ENCODE data around the gene QSOX2. TPM values are rescaled to one million over a fixed set of nuclear protein-coding genes. Genes with fewer than 3 reads are reported as not detected.

The QSOX2 gene
- polyA plus RNA-seq, 3 donors = 13.9 to 18.8 (median 14.2) TPM

GRCh38 chr9:136252846-136253245 is 7.2 kb upstream of the QSOX2 start:
- DNase-seq (ENCODE audit: low read depth in 3 of 3, low spot score in 2 of 3) = no peak

- DNase-seq (ENCODE audit: low read depth in 3 of 3, low spot score in 2 of 3) = no peak
Measured at GRCh38 chr9:136252281-136252680, 6.7 kb upstream of the QSOX2 start.

- DNase-seq (ENCODE audit: low read depth in 3 of 3, low spot score in 2 of 3) = no peak
Measured at GRCh38 chr9:136251264-136252115, 5.9 kb upstream of the QSOX2 start.

- DNase-seq (ENCODE audit: low read depth in 3 of 3, low spot score in 2 of 3) = no peak
Measured at GRCh38 chr9:136250676-136251075, 5.1 kb upstream of the QSOX2 start.

GRCh38 chr9:136249877-136250559 is 4.4 kb upstream of the QSOX2 start:
- no peak for DNase-seq (ENCODE audit: low read depth in 3 of 3, low spot score in 2 of 3)

- DNase-seq (ENCODE audit: low read depth in 3 of 3, low spot score in 2 of 3) = no peak
Measured at GRCh38 chr9:136248951-136249876, 3.6 kb upstream of the QSOX2 start.

- no peak for DNase-seq (ENCODE audit: low read depth in 3 of 3, low spot score in 2 of 3)
Measured at GRCh38 chr9:136247947-136248637, 2.5 kb upstream of the QSOX2 start.

- no peak for DNase-seq (ENCODE audit: low read depth in 3 of 3, low spot score in 2 of 3)
Measured at GRCh38 chr9:136247551-136247916, 1.9 kb upstream of the QSOX2 start.

GRCh38 chr9:136246849-136247550 is 1.4 kb upstream of the QSOX2 start:
- no peak for DNase-seq (ENCODE audit: low read depth in 3 of 3, low spot score in 2 of 3)

GRCh38 chr9:136244969-136245218 is 718 bp downstream of the QSOX2 start:
- DNase-seq (ENCODE audit: low read depth in 3 of 3, low spot score in 2 of 3) = no peak

GRCh38 chr9:136244122-136244968 is 1.3 kb downstream of the QSOX2 start:
- no peak for DNase-seq (ENCODE audit: low read depth in 3 of 3, low spot score in 2 of 3)

GRCh38 chr9:136243631-136244030 is 2.0 kb downstream of the QSOX2 start:
- DNase-seq (ENCODE audit: low read depth in 3 of 3, low spot score in 2 of 3) = no peak

GRCh38 chr9:136242918-136243525 is 2.6 kb downstream of the QSOX2 start:
- DNase-seq (ENCODE audit: low read depth in 3 of 3, low spot score in 2 of 3) = no peak

- no peak for DNase-seq (ENCODE audit: low read depth in 3 of 3, low spot score in 2 of 3)
Measured at GRCh38 chr9:136242248-136242647, 3.4 kb downstream of the QSOX2 start.

GRCh38 chr9:136241542-136241941 is 4.1 kb downstream of the QSOX2 start:
- DNase-seq (ENCODE audit: low read depth in 3 of 3, low spot score in 2 of 3) = no peak

- DNase-seq (ENCODE audit: low read depth in 3 of 3, low spot score in 2 of 3) = no peak
Measured at GRCh38 chr9:136240941-136241340, 4.7 kb downstream of the QSOX2 start.

GRCh38 chr9:136239983-136240330 is 5.7 kb downstream of the QSOX2 start:
- no peak for DNase-seq (ENCODE audit: low read depth in 3 of 3, low spot score in 2 of 3)

GRCh38 chr9:136239135-136239982 is 6.3 kb downstream of the QSOX2 start:
- no peak for DNase-seq (ENCODE audit: low read depth in 3 of 3, low spot score in 2 of 3)
